ENCODE measurements around the gene FANCM. TPM values are rescaled to one million over a fixed set of nuclear protein-coding genes. Genes with fewer than 3 reads are reported as not detected.

The FANCM gene
- total and polyA plus RNA-seq, 9 of the 15 experiments (the other 6 are each of a cell fraction or from before 2014, with no cell fraction given), result 5.1 to 14.4 (median 6.2) TPM

- no peaks in the 10 kb centered on the region for H3K9me1 ChIP-seq (ENCODE audit: control insufficient read depth, insufficient read depth, low read length)
- 94% methylated on average over 3 of the region's 3 CpGs for WGBS (ENCODE audit: insufficient coverage, low coverage, missing lambda C conversion rate)
- BruUV-seq (replicated peaks), result no TSS peak
- FAIRE-seq, result no peak
- ChIA-PET CTCF (ENCODE audit: low intra/inter-chr PET ratio) (no interaction called here), POLR2A (interaction anchor here (1.4 kb wide), 1 partner anchor 16 kb away, joined by 3 read pairs; the partner anchor contains the start of gene FKBP3)
- peaks cover 31% of the 10 kb centered on the region; the same call in 2 of the 3 replicates for H3K36me3 ChIP-seq (ENCODE audit: control insufficient read depth, insufficient read depth, low read length)
- intact Hi-C loops (cut with micrococcal nuclease) (no loop called here), in situ Hi-C loops (cut with MboI) (no loop called here)
- H3K79me2 ChIP-seq (ENCODE audit: control insufficient read depth, insufficient read depth, low read length), result peaks cover 9% of the 10 kb centered on the region; the same call in 1 of the 3 replicates
- H3K9ac ChIP-seq (ENCODE audit: insufficient read depth in 1 of 2, low read depth in 2 of 2, low read length in 2 of 2), result no peak overlapping the region
- TF ChIP-seq ZNF277 (CRISPR knock-in tag; IDR thresholded peaks at IDR 0.05; ENCODE audit: borderline replicate concordance) (no peak), RB1 (IDR thresholded peaks at IDR 0.05; ENCODE audit: low read depth) (no peak), MAFG (tag; conservative IDR thresholded peaks at IDR 0.05) (peak; percentile 33), HOXB6 (CRISPR knock-in tag; IDR thresholded peaks at IDR 0.05; ENCODE audit: borderline replicate concordance) (no peak), MECOM (CRISPR knock-in tag; IDR thresholded peaks at IDR 0.05) (no peak)
- TF ChIP-seq, protein P1, sequence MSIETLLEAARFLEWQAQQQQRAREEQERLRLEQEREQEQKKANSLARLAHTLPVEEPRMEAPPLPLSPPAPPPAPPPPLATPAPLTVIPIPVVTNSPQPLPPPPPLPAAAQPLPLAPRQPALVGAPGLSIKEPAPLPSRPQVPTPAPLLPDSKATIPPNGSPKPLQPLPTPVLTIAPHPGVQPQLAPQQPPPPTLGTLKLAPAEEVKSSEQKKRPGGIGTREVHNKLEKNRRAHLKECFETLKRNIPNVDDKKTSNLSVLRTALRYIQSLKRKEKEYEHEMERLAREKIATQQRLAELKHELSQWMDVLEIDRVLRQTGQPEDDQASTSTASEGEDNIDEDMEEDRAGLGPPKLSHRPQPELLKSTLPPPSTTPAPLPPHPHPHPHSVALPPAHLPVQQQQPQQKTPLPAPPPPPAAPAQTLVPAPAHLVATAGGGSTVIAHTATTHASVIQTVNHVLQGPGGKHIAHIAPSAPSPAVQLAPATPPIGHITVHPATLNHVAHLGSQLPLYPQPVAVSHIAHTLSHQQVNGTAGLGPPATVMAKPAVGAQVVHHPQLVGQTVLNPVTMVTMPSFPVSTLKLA (conservative IDR thresholded peaks at IDR 0.05), result no peak
- TF ChIP-seq, protein P2, sequence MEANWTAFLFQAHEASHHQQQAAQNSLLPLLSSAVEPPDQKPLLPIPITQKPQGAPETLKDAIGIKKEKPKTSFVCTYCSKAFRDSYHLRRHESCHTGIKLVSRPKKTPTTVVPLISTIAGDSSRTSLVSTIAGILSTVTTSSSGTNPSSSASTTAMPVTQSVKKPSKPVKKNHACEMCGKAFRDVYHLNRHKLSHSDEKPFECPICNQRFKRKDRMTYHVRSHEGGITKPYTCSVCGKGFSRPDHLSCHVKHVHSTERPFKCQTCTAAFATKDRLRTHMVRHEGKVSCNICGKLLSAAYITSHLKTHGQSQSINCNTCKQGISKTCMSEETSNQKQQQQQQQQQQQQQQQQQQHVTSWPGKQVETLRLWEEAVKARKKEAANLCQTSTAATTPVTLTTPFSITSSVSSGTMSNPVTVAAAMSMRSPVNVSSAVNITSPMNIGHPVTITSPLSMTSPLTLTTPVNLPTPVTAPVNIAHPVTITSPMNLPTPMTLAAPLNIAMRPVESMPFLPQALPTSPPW (CRISPR knock-in tag; IDR thresholded peaks at IDR 0.05), result no peak
- ATAC-seq, result no peak
- no peaks in the 10 kb centered on the region for H3K27me3 ChIP-seq (ENCODE audit: control insufficient read depth in 2 of 2, insufficient read depth in 2 of 2, low read length in 2 of 2)
- no peak for DNase-seq (ENCODE audit: extremely low read depth in 1 of 4, low spot score in 3 of 4)
- H4K20me1 ChIP-seq (replicated peaks; ENCODE audit: control insufficient read depth, insufficient read depth, low read length), result no peaks in the 10 kb centered on the region
- H3K4me1 ChIP-seq (replicated peaks in 1 of 2; ENCODE audit: control insufficient read depth in 2 of 2, insufficient read depth in 2 of 2, low read length in 2 of 2), result no peaks in the 10 kb centered on the region; a peak in 1 of 5 replicates
- H3K9me3 ChIP-seq (replicated peaks; ENCODE audit: control insufficient read depth, insufficient read depth, low read depth, low read length), result no peaks in the 10 kb centered on the region
- no peak overlapping the region for H2AFZ ChIP-seq (ENCODE audit: low read depth, low read length)
- no peak overlapping the region for H3K27ac ChIP-seq (ENCODE audit: extremely low read depth, low read depth, low read length)
- no peak overlapping the region for H3K4me2 ChIP-seq (ENCODE audit: insufficient read depth, low read length)
- H3K4me3 ChIP-seq, result no peak overlapping the region
Observed at GRCh38 chr14:45149602-45150001, 13.9 kb downstream of the FANCM start.
